ENCODE data around the gene CCDC152. TPM values are rescaled to one million over a fixed set of nuclear protein-coding genes. Genes with fewer than 3 reads are reported as not detected.

Gene CCDC152
- total and polyA plus RNA-seq, 10 of the 15 experiments (the other 5 are each of a cell fraction or from before 2014, with no cell fraction given): 0.12 to 25.8 (median 13.5) TPM

DNA sequence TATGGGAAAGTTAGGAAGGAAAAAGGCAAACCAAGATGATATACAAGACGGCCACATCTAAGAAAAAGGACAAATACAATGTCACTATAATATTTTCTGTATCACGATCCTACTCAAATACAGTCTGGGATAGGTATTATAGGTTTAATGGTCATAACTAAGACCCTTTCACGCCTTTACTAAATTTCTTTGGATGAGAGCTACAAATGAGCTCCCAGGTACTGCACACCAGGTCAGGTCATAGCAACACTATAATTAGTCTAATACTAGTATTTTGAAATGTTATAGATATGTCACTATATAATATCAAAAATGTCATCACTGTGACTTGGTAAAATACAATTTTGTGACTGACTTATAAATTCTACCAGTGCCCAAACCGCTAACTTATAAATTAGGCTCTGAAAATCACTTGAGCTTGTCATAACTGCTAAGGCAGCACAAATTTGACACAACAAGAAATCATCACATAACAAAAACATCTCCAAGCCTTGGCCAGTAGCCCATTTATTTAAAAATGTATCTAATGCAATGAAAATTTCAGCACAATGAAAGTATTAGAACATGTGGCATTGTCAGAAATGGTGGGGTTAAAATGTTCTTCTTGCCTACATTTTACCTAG, 48.2 kb downstream of the CCDC152 start (continued):
- TF ChIP-seq ZNF384 (IDR thresholded peaks at IDR 0.05; ENCODE audit: borderline replicate concordance, low read depth, low read length) (no peak), KAT2A (conservative IDR thresholded peaks at IDR 0.05; ENCODE audit: control insufficient read depth, low read depth, low read length) (no peak), STAT1 (conservative IDR thresholded peaks at IDR 0.05) (no peak), EP300 (IDR thresholded peaks at IDR 0.05; ENCODE audit: borderline replicate concordance in 1 of 2, control insufficient read depth in 1 of 2, low read depth in 2 of 2, low read length in 2 of 2) (no peak), STAT3 (IDR thresholded peaks at IDR 0.05; ENCODE audit: low read depth, low read length) (no peak)

DNA sequence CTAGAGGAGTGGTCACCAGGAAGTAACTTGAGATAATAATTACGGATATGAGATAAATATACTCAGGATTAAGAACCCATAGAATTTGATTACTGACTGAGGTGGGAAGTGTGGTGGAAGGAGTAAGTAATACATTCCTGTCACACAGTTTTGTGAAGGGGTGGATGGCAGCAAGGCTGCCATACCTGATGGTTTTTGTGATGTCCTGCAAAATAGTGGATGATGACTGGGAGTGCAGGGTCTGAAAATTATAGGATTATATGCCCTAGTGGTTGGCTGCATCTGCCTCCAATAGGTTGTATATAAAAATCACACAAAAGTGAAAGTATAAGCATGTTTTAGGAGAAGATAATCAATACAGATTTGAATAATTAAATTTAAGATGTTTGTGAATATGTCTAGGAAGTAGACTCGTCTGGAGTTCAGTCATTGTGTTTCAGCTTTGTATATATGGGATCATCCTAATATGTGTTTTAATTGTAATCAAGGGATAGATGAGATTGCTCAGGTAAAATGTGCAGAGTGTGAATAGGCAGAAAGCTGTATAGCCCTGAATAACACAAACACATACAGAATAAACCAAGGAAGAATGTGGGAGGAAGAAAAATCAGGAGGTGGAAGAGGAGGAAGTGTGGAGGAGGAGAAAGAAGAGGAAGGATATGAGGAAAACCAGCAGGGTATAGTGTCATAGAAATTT, 49.5 kb downstream of the CCDC152 start:
- H2AFZ ChIP-seq (ENCODE audit: control insufficient read depth, low read depth, low read length): no peak overlapping the region
- no peak overlapping the region for H3K4me3 ChIP-seq
- H3K4me2 ChIP-seq (ENCODE audit: control insufficient read depth, insufficient read depth): no peak overlapping the region
- FAIRE-seq (no peak), ATAC-seq (no peak), DNase-seq (ENCODE audit: low read depth, low spot score) (no peak)
- no peak for TF ChIP-seq MEF2B (IDR thresholded peaks at IDR 0.05; ENCODE audit: partially characterized antibody, poor library complexity, severe bottlenecking)
- TF ChIP-seq CBX3 (IDR thresholded peaks at IDR 0.05; ENCODE audit: borderline replicate concordance, low read depth): no peak
- TF ChIP-seq ATF3 (IDR thresholded peaks at IDR 0.05; ENCODE audit: borderline replicate concordance, extremely low read depth, low read depth, low read length): no peak
- TF ChIP-seq RB1 (IDR thresholded peaks at IDR 0.05; ENCODE audit: borderline replicate concordance): no peak
- no peak for TF ChIP-seq PAX5 (IDR thresholded peaks at IDR 0.05; ENCODE audit: borderline replicate concordance, low read depth, low read length)
- no peak for TF ChIP-seq FOS (IDR thresholded peaks at IDR 0.05; ENCODE audit: borderline replicate concordance, extremely low read depth, insufficient read length)
- no peak for TF ChIP-seq PRDM15 (CRISPR knock-in tag; IDR thresholded peaks at IDR 0.05)
- TF ChIP-seq E2F4 (IDR thresholded peaks at IDR 0.05; ENCODE audit: low read depth, low read length): no peak
- no peak for TF ChIP-seq GABPA (IDR thresholded peaks at IDR 0.05; ENCODE audit: low read depth)
- H3K27ac ChIP-seq (ENCODE audit: control insufficient read depth, insufficient read depth): no peak overlapping the region
- SMC1A ChIA-PET (ENCODE audit: uncharacterized antibody, unreplicated experiment): interaction anchor here (0.9 kb wide), 1 partner anchor 11 kb away, joined by 3 read pairs; no protein-coding TSS in a partner anchor
- 78% methylated on average over 2 of the region's 2 CpGs for WGBS (ENCODE audit: insufficient coverage, insufficient replicate concordance, low lambda C conversion rate, missing lambda C conversion rate)
- BruUV-seq (replicated peaks): no TSS peak
- H3K27me3 ChIP-seq (replicated peaks in 1 of 2; ENCODE audit: control insufficient read depth in 2 of 2, insufficient read depth in 2 of 2, low read length in 1 of 2): no peaks in the 10 kb centered on the region
- intact Hi-C loops (cut with micrococcal nuclease; ENCODE audit: unreplicated experiment) (no loop called here), in situ Hi-C loops (cut with MboI) (no loop called here)
- no peaks in the 10 kb centered on the region for H3K36me3 ChIP-seq (ENCODE audit: control insufficient read depth in 2 of 2, insufficient read depth in 2 of 2, low read length in 1 of 2)
- no peaks in the 10 kb centered on the region for H3K79me2 ChIP-seq (ENCODE audit: control insufficient read depth, insufficient read depth, low read length)
- no peak overlapping the region for H3K9ac ChIP-seq (ENCODE audit: control insufficient read depth, insufficient read depth, low read length)
- no peaks in the 10 kb centered on the region for H3K4me1 ChIP-seq (ENCODE audit: control insufficient read depth, insufficient read depth, low read length)
- POLR2A ChIA-PET: no interaction called here
- CTCF ChIA-PET: no interaction called here
- no peaks in the 10 kb centered on the region for H4K20me1 ChIP-seq (ENCODE audit: control insufficient read depth, insufficient read depth)
- RAD21 ChIA-PET (ENCODE audit: unreplicated experiment): no interaction called here
- no peaks in the 10 kb centered on the region for H3K9me3 ChIP-seq (replicated peaks; ENCODE audit: control insufficient read depth, insufficient read depth, low read length)
